Measurements from ENCODE around the gene GATD1.

The GATD1 gene

DNA sequence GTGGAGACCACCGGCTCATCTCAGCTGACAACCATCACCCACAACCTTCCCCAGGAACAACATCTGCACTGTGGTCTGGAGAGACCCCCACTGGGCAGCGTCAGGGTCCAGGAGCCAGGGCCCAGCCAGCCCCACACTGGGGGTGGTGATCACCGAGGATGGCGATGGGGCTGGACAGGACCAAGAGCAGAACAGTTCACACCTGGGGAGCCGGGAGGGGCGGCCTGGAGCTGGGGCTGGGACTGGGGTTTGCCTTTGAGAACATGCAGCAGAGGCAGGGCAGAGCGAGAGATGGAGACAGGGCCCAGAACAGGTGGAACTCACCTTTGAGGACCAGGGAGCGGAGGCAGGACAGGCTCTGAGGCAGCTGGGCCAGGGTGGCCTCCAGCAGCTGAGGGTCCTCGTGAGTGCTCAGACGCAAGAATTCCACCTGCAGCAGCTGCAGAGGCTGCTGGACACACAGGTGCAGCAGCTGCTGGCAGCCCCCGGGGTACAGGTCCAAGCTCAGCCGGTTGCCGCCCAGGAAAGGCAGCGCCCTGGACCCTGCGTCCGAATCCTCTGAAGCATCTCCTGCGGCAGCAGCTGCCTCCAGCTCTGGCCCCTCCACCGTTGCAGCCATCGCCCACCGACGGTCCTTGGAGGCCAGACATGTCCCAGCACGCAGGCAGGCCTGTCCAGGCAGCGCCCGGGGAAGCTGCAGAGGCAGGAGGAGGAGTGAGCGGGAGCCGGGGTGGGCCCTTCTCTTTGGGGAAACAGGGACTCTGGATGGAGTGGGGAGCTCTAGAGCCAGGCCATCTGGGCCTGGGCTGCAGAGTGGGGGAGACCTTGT, 26.7 kb upstream of the GATD1 start:
- Histone ChIP-seq H4K20me1 (ENCODE audit: insufficient read depth, low read length) (no peaks in the 10 kb centered on the region), H3K4me2 (ENCODE audit: low read depth, low read length) (peak overlapping the region; percentile 98), H3K27me3 (replicated peaks; ENCODE audit: insufficient read depth, low read length) (no peaks in the 10 kb centered on the region), H3K4me3 (ENCODE audit: low read length) (peak overlapping the region; percentile 95), H3F3A (ENCODE audit: insufficient read depth, low read length) (peaks cover 13% of the 10 kb centered on the region), H2AFZ (ENCODE audit: low read length) (peak overlapping the region; percentile 74), H3K9me3 (replicated peaks; ENCODE audit: insufficient read depth, low read length) (no peaks in the 10 kb centered on the region), H3K9ac (ENCODE audit: low read length) (peak overlapping the region; percentile 85), H3K36me3 (replicated peaks; ENCODE audit: insufficient read depth, low read length) (no peaks in the 10 kb centered on the region), H3K4me1 (ENCODE audit: low read length) (peaks cover 8% of the 10 kb centered on the region; the same call in 1 of the 2 replicates), H3K79me2 (ENCODE audit: low read length) (peaks cover 42% of the 10 kb centered on the region), H3K27ac (ENCODE audit: low read length) (no peak overlapping the region; the same call in 1 of the 2 replicates), H3K9me2 (replicated peaks; ENCODE audit: insufficient read depth, low read length) (no peaks in the 10 kb centered on the region)
- TF ChIP-seq EZH2 (optimal IDR thresholded peaks at IDR 0.05; ENCODE audit: low read depth, low read length) (no peak), EZH2phosphoT487 (IDR thresholded peaks at IDR 0.05; ENCODE audit: low read length) (no peak)
- TF ChIP-seq, protein P1, sequence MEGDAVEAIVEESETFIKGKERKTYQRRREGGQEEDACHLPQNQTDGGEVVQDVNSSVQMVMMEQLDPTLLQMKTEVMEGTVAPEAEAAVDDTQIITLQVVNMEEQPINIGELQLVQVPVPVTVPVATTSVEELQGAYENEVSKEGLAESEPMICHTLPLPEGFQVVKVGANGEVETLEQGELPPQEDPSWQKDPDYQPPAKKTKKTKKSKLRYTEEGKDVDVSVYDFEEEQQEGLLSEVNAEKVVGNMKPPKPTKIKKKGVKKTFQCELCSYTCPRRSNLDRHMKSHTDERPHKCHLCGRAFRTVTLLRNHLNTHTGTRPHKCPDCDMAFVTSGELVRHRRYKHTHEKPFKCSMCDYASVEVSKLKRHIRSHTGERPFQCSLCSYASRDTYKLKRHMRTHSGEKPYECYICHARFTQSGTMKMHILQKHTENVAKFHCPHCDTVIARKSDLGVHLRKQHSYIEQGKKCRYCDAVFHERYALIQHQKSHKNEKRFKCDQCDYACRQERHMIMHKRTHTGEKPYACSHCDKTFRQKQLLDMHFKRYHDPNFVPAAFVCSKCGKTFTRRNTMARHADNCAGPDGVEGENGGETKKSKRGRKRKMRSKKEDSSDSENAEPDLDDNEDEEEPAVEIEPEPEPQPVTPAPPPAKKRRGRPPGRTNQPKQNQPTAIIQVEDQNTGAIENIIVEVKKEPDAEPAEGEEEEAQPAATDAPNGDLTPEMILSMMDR (IDR thresholded peaks at IDR 0.05; ENCODE audit: low read length), result no peak
- no peak for DNase-seq

DNA sequence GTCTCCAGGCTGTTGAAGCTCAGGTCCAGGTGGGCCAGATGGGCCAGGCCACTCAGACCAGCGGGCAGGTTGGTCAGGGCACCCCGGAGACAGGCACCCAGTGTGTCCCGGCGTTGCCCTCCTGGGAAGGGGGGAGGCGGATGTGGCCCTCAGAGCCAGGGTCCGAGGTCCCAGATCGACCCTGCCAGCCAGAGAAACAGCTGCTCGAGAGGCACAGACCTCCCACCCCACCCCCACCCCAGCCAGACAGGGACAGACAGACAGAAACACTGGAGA, 26.1 kb upstream of the GATD1 start:
- H3K27ac ChIP-seq (ENCODE audit: low read length), result no peak overlapping the region

DNA sequence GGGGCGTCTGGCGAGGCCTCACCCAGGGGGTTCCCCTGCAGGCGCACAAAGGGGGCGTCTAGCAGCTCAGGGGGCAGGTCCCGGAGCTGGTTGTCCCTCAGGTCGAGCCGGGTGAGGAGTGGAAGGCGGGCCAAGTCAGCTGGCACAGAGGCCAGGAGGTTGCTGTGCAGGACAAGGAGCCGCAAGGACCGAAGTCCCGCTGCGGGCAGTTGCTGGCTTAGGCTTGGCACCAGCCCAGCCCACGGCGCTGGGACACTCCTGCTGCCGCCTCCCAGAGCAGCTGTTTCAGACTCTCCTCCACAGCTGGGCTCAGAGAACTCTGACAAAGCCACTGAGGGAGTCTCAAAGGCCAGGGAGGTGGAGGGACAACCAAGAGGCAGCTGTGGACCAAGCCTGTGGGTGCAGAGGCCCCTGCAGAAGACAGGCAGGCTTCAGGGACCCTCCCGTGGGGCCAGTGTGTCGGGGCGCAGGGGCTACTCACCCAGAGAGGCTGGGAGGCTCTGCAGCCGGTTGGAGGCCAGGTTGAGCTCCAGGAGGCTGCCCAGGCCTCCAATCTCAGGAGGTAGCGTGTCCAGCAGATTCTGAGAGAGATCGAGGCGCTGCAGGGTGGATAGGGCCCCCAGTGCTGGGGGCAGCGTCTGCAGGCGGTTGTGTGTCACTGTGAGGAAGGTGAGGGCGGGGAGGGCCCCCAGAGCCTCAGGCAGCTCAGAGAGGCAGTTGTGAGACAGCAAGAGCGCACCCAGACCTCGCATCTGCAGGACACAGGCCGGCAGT, 25.6 kb upstream of the GATD1 start:
- Histone ChIP-seq H3K4me2 (ENCODE audit: low read depth, low read length) (peak overlapping the region; percentile 2; the same call in 1 of the 2 replicates), H3K79me2 (ENCODE audit: low read length) (peaks cover 33% of the 10 kb centered on the region), H3K36me3 (replicated peaks; ENCODE audit: insufficient read depth, low read length) (no peaks in the 10 kb centered on the region), H3K9me3 (replicated peaks; ENCODE audit: insufficient read depth, low read length) (no peaks in the 10 kb centered on the region), H3K27ac (ENCODE audit: low read length) (no peak overlapping the region), H3K9ac (ENCODE audit: low read length) (no peak overlapping the region), H3K4me3 (ENCODE audit: low read length) (no peak overlapping the region), H3K4me1 (ENCODE audit: low read length) (0 out of 2 replicates have a peak, but pooled peaks cover 5% of the 10 kb centered on the region), H4K20me1 (ENCODE audit: insufficient read depth, low read length) (no peaks in the 10 kb centered on the region), H3F3A (ENCODE audit: insufficient read depth, low read length) (peaks cover 14% of the 10 kb centered on the region), H3K27me3 (replicated peaks; ENCODE audit: insufficient read depth, low read length) (no peaks in the 10 kb centered on the region), H3K9me2 (replicated peaks; ENCODE audit: insufficient read depth, low read length) (no peaks in the 10 kb centered on the region), H2AFZ (ENCODE audit: low read length) (no peak overlapping the region)
- no peak for DNase-seq
- TF ChIP-seq, protein P1 (IDR thresholded peaks at IDR 0.05; ENCODE audit: low read length), result no peak
- TF ChIP-seq EZH2phosphoT487 (IDR thresholded peaks at IDR 0.05; ENCODE audit: low read length) (no peak), EZH2 (optimal IDR thresholded peaks at IDR 0.05; ENCODE audit: low read depth, low read length) (no peak)

More for the DNA sequence above, 26.1 kb upstream of the GATD1 start:
- peaks cover 6% of the 10 kb centered on the region; the same call in 1 of the 2 replicates for H3K4me1 ChIP-seq (ENCODE audit: low read length)
- no peak overlapping the region for H2AFZ ChIP-seq (ENCODE audit: low read length)
- no peaks in the 10 kb centered on the region for H3K9me2 ChIP-seq (replicated peaks; ENCODE audit: insufficient read depth, low read length)
- no peak for DNase-seq
- H4K20me1 ChIP-seq (ENCODE audit: insufficient read depth, low read length), result no peaks in the 10 kb centered on the region
- peak overlapping the region; percentile 98; the same call in 1 of the 2 replicates for H3K4me2 ChIP-seq (ENCODE audit: low read depth, low read length)
- H3F3A ChIP-seq (ENCODE audit: insufficient read depth, low read length), result peaks cover 13% of the 10 kb centered on the region
- H3K9ac ChIP-seq (ENCODE audit: low read length), result no peak overlapping the region
- TF ChIP-seq, protein P1 (IDR thresholded peaks at IDR 0.05; ENCODE audit: low read length), result no peak
- no peak for TF ChIP-seq EZH2 (optimal IDR thresholded peaks at IDR 0.05; ENCODE audit: low read depth, low read length)
- TF ChIP-seq EZH2phosphoT487 (IDR thresholded peaks at IDR 0.05; ENCODE audit: low read length), result no peak
- H3K27me3 ChIP-seq (replicated peaks; ENCODE audit: insufficient read depth, low read length), result no peaks in the 10 kb centered on the region
- H3K36me3 ChIP-seq (replicated peaks; ENCODE audit: insufficient read depth, low read length), result no peaks in the 10 kb centered on the region
- H3K79me2 ChIP-seq (ENCODE audit: low read length), result peaks cover 36% of the 10 kb centered on the region
- H3K4me3 ChIP-seq (ENCODE audit: low read length), result peak overlapping the region; percentile 95; the same call in 1 of the 2 replicates
- no peaks in the 10 kb centered on the region for H3K9me3 ChIP-seq (replicated peaks; ENCODE audit: insufficient read depth, low read length)

Measured in MM.1S (cell line).